PC-9 (cell line): ENCODE data around the gene GRAP.

Source experiments
- CTCF ChIP-seq: fragments of 200-600 bp; sonication (generic); conservative IDR thresholded peaks from 2 replicates; pipeline ENCODE4 v1.6.1; 2017; ENCODE audit warnings: mixed run types, antibody characterized with exemption, mild to moderate bottlenecking, moderate library complexity
- EZH2 ChIP-seq: fragments of 200-600 bp; sonication (generic); IDR thresholded peaks from 2 replicates; pipeline ENCODE4 v1.8.0; 2017; ENCODE audit warnings: antibody characterized with exemption, low read depth

- TF ChIP-seq EZH2 = no peak
- TF ChIP-seq CTCF = no peak
Measured at GRCh38 chr17:19009970-19010369, 36.8 kb downstream of the GRAP start.
